ENCODE results near the gene ANO4.

DNA sequence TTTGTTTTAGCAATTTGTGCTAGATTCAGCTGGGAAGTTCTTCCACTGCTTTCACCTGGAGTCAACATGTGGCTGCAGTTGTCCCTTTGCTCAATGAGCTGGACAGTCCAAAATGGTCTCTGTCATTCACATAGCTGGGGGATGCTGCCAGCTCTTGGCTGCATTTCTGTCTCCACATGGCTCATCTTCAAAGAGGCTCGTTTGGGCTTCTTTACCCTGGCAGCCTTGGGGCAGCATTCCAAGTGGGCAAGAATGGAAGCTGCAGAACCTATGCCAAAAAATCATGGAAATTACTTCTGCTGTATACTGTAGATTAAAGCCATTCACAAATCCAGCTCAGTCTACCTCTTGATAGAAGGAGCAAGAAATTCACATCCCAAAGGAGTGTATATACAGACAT is 216.3 kb downstream of the ANO4 start:
- TF ChIP-seq SUZ12 (IDR thresholded peaks at IDR 0.05; ENCODE audit: extremely low read depth, insufficient read depth, insufficient read length) (no peak), YY1 (IDR thresholded peaks at IDR 0.05; ENCODE audit: insufficient read depth, insufficient read length) (no peak), ZNF274 (IDR thresholded peaks at IDR 0.05; ENCODE audit: low read depth, low read length) (no peak)

Measured in NT2/D1 (cell line).